HG03432 (cell line): Measurements from ENCODE around the gene BTRC.

Experiments
- ATAC-seq: cut with Tn5 transposase; IDR thresholded peaks from one replicate; pipeline ENCODE4 v1.9.1; 2021; ENCODE audit warnings: mild to moderate bottlenecking, moderate library complexity; ENCODE audit not compliant: unreplicated experiment

BTRC gene

GRCh38 chr10:101564490-101564991 is 210.6 kb downstream of the BTRC start:
- ATAC-seq: no peak

DNA sequence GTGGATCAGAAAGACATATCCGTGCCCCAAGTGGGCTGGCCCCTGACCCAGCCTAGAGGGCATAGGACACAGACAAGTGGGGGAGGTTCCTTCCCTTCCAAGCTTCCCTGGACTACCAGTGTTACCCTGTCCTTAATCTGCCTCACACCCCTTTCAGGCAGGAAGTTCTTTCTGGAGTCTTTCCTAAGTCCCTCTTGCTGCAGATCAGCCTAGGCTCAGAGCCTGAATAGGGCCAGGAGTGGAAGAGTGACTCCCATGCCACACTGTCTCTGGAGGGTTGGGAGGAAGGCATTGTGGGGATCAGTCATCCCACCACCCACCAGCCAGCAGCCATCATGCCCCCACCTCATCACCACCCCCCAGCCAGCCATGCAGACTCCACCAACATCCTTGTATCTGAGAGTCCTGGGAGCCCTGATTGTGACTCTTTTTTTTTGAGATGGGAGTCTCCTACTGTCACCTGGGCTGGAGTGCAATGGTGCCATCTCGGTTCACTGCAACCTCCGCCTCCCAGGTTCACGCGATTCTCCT is 211.5 kb downstream of the BTRC start:
- ATAC-seq: no peak

GRCh38 chr10:101565936-101566332 is 212.0 kb downstream of the BTRC start:
- ATAC-seq: no peak

DNA sequence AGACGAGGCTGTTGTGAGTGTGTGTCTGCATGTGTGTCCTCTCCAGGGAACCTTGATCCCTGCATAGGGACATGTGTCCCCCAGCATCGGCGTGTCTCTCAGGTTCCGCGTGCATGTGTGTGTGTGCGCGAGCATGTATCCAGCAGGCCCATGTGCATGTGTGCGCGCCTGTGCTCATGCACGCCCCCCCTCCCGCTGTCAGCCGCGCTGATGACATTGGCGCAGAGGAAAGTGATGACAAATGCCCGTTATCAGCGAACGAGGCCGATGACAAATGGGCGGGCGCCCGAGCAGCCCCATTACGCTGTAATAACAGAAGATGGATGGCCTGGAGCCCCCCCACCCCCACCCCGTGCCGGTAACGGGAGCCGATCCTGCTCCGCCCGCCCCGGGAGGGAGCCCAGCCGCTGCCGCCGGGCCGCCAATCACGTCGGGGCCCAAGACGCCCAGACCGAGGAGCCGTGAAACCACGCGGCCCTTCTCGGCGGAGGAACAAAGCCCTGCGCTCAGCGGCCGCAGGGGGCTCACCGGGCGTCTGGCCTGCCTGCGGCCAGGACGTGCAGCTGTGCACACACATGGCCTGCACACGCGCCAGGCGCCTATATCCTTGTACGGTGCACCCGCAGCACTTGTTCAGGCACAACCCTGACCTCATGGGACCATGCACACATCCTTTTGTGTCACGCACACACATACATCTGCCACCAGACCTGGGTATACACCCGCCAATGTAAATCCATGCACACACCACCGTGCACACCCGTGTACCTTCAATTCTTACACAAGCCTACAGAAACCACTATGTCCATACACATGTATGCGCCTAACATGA is 212.6 kb downstream of the BTRC start:
- no peak for ATAC-seq

GRCh38 chr10:101567165-101568006 is 213.4 kb downstream of the BTRC start:
- no peak for ATAC-seq

DNA sequence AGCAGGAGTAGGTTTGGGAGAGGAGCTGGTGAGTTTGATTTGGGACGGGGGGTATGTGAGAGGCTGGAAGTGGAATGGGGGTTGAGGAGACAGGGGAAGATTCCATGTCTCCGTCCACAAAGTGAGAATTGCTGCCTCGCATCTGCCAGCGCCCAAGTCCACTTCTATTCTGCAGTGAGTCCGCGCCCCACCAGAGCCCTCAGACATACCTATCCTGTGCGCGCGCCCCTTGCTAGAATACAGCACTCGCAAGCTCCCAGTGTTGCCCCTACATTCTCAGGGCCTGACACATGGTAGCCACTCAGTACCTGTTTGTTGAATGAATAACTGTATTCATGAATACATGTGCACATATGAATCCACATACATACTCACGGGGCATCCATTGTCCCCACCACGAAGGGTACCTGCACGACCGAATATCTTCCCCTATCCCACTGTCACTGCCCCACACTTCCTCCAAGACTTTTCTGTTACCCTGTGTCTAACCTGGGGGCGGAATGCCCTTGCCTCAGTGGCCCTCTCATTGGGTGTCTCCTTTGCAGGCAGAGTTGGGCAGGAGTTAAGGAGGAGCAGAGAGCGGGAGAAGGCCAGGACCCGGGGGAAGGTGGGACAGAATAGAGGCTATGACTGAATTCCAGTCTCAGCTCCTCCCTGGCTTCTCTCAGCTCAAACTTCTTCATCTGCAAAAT is 214.2 kb downstream of the BTRC start:
- no peak for ATAC-seq

- ATAC-seq: no peak
Measured at GRCh38 chr10:101569323-101569621, 215.3 kb downstream of the BTRC start.

DNA sequence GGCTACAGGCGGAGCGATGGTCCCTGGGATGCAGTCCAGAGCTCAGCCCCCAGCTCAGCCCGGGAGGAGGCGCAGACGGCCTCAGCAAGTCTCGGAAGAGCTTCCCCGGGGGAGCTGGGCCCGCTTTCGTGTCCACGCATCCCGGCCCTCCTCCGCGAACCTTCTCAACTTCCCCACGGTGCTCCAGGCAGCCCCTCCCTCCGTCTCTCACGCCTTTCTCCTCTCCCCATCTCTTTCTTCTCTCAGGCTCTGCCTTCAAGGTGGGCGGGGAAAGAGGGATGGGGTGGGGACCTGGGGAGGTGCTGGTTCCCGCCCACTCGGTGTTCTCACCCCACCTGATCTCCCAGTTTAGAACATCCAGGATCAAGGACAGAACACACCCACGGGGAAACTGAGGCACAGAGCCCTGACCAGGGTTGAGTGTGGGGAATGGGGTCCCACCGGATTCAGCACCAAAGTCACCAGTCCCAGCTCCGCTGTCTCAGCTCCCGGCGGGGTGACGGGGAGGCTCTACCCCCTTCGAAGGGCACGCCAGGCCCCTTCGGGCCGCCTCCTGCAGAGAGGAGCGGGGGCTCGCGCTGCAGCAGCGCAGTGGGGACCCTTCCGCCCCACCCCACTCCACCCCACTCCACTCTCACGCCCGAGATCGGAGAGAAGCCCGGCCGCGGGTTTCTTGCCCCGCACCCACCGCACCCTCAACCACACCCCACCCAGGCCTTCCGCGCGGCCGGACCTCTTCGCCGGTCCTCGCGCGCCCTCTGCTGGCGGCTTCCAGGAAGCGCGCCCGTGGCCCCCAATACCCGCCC is 215.9 kb downstream of the BTRC start:
- ATAC-seq: peak; percentile 74

- peak; percentile 29 for ATAC-seq
Measured at GRCh38 chr10:101570428-101571270, 216.7 kb downstream of the BTRC start.

- ATAC-seq: no peak
Measured at GRCh38 chr10:101571271-101571925, 217.4 kb downstream of the BTRC start.

GRCh38 chr10:101572126-101572525 is 218.2 kb downstream of the BTRC start:
- ATAC-seq: no peak

GRCh38 chr10:101572785-101573184 is 218.8 kb downstream of the BTRC start:
- ATAC-seq: no peak

DNA sequence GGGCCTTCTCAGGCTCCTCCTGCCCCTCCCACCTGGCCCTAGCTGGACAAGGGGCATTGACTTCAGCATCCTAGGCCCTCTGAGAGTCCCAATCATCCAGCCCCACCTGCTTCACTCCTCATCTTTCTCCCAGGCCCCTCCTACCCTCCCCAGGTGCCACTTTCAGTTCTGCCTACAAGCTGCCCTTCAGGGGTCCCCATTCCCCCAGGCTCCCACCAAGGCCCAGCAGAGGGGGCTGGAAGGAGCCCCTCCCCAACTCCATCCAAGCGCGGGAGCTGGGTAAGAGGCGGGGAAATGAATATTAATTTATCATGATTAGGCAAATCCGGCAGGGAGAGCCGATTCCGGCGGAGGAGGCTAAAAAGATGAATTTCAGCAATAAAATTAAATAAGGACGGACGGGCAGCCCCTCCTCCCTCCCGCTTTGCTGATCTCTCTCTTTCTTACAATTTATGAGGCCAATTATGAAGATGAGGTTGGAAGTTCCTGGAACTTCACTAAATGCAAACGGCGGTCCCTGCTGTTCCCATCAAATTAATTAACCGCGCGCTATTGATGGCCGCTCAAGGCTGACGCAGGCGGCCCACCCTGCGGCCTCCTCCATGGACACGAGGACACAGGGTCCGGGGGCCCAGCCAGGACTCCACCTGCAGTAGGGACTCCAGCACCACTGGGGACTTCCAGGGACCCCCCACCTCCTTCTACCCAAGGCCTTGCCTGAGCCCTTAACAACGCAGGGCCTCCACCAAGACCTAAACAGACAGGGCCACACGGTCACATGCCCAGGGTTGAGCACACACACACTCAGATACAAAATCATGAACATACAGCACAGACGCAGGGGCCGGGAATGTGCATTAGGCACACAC is 220.2 kb downstream of the BTRC start:
- ATAC-seq: no peak

DNA sequence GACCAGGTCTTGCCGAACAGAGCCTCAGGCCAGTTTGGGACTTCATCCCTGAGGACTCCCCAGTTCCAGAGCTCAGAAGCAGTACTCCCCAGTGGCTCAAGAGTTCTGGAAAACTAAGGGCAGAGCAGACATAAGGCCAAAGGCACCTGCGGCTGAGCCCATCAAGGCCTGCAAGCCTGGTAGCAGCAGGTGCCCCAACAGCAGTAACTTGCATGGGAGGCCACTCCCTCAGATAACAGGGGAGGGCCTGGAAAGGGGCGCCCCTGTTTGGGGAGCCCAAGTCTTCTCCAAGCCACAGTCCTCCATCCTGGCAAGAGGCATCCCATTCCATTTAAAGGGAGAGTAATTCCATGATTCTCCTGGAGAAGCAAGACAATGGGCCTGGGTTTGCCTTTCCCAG is 221.1 kb downstream of the BTRC start:
- no peak for ATAC-seq

GRCh38 chr10:101575580-101576210 is 221.7 kb downstream of the BTRC start:
- ATAC-seq: no peak

DNA sequence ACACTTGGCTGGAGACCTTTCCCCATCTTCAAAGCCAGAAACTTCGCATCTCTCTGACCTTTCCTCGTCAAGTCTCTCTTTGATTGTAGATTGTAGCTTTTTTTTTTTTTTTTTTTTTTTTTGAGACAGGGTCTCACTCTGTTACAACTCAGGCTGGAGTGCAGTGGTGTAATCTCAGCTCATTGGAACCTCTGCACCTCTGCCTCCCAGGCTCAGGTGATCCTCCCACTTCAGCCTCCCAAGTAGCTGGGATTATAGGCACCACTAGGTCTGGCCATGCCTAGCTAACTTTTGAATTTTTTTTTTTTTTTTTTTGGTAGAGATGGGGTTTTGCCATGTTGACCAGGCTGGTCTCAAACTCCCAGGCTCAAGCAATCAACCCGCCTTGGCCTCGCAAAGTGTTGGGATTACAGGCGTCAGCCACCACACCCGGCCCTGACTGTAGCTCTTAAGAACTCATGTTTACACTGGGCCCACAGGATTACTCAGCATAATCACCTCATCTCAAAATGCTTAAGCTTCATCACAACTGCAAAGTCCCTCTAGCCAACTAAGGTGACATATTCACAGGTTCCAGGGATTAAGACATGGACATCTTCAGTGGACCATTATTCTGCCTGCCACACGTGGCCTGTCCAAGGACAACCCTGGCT is 222.4 kb downstream of the BTRC start:
- no peak for ATAC-seq
